CD4-positive, alpha-beta T cell treated with Interleukin-15 for 1 hour (primary cell): Measurements from ENCODE around the gene NPTXR.

ENCODE experiments used
- DNase-seq: peaks from one replicate; pipeline ENCODE4 v3.0.0-alpha.2; 2020

NPTXR gene

DNA sequence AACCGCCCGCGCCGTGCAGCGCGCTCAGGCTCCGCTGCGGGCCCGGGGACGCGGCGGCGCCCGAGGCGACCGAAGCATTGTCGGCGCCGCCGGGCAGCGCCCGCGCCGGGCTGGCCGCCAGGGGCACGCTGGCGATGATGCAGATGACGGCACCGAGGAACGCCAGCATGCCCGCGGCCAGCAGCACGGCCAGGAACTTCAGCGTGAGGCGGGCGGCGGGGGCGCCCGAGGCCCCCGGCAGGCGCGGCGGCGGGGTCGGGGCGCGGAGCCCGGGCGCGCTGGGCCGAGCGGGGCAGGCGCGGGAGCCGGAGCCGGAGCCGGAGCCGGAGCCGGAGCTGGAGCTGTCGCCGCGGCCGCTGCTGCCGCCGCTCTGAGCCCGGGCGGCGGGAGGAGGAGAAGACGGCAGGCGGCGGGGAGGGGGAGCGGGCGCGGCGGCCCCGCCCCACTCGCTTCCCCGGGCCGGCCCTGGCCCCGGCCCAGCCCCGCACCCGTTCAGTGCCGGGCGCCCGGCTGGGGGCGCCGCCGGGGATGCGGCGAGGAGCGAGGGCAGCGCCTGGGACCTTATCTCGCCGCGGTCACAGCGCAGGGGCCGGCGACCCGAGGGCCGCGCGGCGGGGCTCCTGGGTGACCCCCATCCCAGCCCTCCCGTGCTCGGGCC is at the start of gene NPTXR:
NPTXR (minus strand) TSS at position 372 of the 658 bp plus-strand sequence.
- DNase-seq, result peak; percentile 32

DNA sequence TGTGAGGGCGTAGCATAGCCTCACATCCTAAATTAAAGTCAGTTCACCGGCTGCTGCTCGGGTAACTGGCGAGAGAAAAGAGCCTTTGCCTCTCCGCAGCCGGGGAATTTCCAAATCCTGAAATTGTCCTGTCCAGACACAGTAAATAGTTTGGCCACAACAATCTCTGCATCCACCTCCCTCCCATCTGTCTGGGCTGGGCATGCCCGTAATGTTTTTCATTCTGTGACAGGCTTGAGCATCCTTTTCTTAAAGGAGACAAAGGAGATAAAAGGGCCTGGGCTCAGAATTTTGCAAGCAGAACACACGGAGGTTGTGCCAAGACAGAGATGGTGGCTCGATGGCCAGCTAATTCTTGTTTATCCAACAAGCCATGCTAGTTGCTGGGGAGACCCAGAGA is 47.4 kb upstream of the NPTXR start:
- no peak for DNase-seq

DNA sequence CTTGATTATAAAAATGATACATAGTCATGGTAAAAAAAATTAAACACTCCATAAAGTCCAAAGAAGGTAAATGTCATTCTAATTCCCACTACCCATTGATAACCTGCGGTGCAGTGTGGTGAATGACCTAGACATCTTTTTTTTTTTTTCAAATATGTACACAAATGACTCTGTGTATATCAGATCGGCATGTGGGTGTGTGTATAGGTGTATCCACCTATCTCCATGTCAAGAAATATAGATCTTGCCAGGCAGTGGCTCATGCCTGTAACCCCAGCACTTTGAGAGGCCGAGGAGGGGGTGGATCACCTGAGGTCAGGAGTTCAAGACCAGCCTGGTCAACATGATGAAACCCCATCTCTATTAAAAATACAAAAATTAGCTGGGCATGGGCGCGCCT is 46.5 kb upstream of the NPTXR start:
- no peak for DNase-seq

DNA sequence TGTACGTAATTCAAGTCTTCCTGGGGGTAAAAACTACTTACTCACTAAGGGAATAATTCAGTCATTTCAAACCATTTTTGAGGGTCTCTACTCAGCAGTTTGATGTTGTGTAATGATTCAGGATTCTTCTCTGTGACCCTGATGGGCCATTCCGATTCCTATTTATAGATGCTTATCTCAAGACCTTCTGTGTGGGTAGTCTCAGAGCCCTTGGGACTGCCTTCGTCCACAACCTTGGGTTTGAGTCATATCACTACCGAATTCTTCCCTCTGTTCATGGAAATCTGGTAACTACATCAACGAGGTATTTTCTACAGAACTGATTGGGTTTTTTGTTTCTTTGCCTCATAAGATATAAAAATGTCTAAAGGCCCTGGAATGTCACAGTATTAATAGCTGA is 42.5 kb upstream of the NPTXR start:
- DNase-seq, result no peak

DNA sequence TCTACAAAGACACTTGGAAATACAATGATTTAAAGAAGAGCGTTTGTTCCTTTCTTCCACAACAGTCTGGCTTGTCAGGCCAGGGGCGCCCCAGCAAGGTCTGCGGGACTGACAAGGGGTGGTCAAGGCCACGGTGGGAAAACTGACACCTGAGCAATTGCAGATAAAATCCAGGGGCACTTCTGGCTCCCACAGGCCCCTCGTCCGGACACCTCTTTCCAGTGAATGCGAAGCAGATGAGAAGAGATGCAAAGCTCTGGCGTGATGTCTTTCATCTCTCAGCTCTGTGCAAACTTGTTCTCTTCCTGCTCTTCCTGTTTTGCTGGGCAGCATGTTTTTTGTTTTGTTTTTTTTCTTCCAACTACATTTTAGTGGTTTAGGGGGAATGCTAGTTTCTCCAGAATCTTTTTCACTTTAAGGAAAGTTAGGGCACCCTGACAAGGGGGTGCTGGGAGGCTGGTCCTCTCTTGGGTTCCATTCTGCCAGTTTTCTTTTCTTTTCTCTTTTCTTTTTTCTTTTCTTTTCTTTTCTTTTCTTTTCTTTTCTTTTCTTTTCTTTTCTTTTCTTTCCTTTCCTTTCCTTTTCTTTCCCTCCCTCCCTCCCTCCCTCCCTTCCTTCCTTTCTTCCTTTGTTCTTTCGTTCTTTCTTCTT is 39.3 kb upstream of the NPTXR start:
- DNase-seq, result no peak

DNA sequence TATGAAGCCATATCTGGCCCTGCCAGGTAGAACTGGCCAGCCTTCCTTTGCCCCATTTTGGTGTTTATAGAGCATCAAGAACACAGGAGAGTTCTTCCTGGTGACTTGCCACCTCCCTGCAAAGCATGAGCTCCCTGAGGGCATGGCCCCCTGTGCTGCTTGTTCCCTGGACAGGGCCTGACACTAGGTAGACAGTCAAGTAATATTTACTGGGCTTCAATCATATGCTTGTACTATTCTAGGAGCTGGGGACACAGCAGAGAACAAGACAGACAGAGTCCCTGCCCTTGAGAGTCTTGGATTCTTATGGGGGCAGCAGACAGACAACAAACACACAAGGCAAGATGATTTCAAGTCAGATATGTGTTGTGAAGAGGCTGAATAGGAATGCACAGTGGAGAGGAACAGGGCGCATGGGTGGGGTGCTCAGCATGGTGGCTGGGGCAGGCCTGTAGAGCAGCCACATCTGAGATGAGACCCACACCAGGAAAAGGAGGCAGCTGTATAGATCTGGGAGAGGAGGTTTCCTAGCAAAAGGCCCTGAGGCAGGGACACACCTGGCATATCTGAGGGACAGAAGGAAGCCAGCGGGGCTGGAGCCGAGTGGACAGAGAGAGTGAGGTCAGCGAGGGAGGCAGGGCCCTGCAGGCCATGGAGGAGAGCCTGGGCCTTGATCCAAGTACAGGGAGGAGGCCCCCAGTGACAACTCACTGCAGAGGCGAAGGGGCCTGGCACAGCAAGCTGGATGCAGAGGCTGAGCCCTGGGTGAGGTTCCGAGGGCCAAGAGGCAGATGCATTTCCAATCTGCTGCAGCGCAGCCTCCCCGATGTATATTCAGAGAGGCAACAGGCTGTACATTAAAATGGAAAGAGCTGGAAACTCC is 38.4 kb upstream of the NPTXR start:
- no peak for DNase-seq

DNA sequence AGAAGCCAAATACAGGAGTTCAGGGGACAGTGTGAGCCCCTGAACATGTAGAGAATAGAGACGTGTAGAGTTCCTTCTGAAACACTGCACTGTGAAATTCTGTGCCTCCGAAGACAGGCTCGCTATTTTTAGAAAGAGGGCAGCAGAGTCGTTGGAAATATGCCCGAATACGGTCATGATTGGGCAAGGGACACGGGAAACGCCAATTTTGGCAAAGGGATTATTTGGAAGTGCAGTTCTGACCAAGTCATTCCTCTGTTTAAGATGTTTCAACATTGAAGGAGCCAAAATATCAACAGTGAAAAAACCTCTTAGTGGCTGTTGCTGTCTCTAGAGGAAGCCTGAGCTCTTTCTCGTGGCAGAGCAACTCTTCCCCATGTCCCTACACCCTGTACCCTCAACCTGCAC is 37.6 kb upstream of the NPTXR start:
- DNase-seq, result no peak

DNA sequence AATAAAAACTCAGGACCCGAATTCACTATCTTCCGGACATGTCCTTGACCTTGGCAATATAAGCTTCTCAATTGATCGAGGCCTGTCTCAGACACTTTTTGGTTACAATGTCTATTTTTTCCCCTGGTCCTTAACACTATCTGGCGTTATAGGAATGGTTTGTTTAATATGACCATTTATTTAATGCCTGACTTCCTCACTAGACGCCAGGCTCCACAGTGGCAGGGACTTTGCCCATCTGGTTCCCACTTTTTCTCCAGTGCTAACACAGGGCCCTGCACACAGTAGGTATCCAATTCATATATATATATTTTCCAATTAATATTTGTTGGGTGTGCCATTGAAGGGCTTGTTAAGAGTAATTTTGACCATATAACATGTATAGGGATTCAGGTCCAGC is 36.1 kb upstream of the NPTXR start:
- no peak for DNase-seq

DNA sequence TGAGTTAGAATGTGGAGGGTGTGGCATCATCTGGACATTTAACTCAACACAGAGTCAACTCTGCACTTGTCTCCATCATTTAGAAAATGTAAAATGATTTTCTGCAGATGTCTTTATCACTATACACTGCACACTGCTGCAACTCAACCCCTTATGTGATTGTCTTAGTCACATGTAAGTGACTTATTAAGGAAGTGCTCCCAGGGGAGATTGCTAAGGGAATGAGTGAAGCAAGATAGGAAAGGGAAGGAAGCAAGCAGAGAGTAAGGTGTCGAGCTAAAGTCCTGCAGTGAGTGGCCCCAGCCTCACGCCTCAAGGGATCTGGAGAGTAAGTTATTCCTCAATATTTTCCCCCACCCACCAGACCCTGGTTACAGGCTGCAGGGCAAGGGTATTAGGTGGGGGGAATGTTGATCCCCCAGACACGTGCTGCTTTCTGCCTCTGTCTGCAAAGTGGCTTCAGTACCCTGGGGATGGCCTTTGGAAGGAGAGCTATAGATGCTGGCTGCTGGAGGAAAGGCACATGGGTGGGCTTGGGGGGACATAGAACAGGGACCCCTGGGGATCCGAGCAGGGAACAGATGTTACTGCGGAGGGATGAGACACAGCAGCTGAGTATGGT is 35.4 kb upstream of the NPTXR start:
- DNase-seq, result no peak

DNA sequence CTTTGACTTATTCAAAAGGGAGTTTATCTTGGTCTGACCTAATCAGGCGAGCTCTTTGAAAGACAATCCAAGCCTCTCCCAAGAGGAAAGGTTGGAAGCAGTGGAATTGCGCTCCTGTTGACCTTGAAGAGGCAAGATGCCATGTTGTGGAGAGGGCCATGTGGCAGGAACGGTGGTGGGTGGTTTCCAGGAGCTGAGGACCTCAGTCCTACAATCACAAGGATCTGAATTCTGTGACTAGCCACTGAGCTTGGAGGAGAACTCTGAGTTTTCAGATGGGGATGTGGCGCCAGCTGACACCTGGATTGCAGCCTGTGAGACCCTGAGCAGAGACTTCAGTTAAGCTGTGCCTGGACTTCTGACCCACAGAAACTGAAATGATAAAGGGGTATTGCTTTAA is 34.2 kb upstream of the NPTXR start:
- no peak for DNase-seq

DNA sequence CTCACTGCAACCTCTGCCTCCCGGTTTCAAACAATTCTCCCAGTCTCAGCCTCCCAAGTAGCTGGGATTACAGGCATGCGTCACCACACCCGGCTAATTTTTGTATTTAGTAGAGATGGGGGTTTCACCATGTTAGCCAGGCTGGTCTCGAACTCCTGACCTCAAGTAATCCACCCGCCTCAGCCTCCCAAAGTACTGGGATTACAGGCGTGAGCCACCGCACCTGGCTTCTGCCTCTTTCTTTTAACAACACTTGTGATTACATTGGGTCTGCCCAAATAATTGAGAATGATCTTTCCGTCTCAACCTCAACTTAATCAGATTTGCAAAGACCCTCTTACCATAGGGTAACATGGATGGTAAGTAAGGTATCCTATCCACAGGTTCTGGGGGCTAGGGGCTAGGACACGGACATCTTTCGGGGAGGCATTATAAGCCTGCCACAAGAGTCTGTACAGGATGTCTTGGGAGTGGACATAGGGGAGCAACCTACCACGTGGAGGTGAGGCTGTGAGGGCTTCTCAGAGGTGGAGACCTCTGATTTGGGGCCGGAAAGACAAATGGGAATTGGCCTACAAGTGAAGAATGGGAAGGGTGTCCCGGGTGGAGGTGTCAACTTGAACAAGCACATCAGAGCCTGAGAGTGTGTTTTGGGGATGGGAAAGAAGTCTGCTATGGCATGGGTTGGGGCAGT is 30.8 kb upstream of the NPTXR start:
- no peak for DNase-seq

DNA sequence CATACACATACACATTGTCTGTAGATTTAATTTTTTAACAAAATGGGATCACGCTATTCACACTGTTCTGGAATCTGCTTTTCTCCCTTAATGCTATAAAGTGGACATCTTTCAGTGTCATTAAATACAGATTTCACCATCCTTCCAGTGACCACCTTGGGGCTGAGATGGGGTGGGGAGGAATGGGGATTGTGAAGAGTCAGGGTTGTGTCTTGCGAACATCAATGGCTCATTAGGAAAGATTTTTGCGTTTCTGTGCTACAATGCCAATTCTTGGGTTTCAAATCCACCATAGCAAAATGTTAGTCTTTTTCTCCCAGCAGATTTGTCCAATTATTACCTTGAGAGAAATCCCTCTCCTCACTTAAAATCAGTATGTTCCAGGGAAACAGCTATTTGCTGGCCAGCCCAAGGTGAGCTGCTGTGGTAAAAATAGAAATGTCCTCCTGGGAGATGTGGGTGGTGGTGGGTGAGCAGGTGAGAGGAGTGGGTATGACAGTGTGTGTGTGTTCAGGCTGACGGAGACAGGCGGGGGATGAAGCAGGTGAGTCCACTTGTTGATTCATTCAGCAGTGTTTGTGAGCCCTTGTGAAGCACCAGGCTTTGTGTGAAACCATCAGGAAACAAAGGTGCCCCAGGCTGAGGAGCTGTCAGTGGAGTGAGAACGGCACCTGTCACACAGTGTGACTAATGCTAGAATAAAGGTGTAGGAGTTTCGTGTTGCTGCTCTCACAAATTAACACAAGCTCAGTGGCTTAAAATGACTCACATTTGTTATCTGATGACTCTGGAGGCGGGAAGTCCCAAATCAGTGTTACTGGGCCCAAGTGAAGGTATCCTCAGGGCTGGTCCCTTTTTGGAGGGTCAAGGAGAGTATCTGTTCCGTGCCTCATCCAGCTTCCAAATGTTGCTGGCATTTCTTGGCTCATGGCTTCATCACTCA is 29.9 kb upstream of the NPTXR start:
- DNase-seq, result peak; percentile 44

DNA sequence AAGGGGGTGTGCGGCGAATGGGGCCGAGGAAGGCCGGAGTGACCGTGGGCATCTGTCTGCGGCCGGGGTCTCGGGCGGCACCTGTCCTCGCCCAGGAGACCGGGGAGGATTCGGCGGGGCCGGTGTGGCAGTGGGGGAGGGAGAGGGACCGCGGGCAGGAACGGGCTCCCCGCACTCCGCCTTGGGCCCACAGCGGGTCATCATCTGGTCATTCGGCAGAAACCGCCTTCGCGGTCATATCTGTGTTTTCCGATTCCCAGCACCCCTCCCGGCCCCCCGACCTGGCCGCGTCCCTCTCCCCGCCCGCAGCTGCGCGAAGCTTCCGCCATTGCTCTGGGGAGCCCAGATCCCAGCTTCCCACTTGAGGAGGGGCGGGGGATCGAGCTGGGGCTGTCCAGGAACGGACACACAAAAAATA is 29.0 kb upstream of the NPTXR start:
- no peak for DNase-seq

DNA sequence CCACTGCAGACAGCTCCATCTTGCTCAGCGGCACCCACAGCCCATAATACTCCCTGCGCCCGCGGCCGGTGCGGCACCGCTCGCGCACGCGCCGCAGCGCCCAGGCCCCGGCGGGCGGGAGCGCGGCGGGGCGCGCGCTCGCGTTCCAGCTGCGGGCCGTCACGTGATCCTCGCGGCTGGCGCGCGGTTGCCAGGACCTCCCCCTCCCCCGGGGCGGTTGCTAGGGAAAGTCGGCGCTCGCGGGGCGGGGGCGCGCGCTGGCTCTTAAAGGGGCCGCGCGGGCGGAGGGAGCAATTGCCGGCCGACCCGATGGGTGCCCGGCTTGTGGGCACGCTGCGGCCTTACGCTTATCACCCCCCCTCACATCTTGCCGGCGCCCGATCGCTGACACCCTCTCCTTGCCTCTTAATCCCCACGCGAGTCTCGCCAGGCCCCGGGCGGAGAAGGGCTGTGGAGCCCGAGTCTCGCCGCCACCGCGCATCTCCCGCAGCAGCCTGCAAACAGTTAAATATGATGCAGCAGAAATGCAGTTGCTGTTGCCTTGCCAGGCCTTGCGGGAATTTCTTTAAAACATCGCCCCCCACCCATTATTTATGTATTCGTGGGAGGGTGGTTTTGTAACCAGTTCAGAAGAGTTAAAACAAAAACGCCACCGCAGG is 28.5 kb upstream of the NPTXR start, which contains the start of gene CBX6:
CBX6 (minus strand) TSS at position 45 of the 659 bp plus-strand sequence; CDS start at position 19, 26 bp downstream.
- DNase-seq, result peak; percentile 94

DNA sequence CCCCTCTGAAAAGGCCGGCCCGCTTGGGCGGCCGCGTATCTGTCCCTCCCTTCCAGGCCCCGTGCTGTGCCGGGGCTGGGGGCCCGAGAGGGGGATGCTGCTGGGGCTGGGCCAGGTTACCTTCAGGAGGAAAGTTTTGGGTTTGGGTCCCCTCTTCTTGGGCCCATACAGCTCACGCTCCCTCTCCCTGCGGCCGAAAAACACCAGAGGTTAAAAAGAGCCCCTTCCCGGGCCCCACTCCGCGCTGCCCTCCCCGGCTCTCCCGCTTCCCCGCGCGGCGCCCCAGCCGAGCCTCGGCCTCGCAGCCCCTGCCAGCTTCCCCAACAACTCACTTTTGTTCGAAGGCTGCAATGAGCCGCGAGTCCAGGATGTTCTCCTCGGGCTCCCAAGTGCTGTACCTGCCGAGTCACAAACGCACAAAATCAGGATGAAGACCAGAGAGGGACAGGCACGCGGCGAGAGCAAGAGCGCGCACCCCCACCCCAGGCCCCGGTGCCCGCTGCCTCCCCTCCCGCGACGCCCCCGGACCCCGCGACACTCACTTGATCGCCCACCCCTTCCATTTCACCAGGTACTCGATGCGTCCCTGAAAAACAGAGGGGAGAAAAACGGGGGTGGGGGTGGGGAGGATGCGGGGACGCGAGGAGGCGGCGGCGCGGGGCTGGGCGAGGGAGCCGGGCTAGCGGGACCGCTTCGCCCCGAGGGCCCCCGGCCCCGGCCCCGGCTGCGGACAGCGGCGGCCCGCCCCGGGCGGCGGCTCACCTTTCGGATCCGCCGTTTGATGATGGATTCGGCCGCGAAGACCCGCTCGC is 27.7 kb upstream of the NPTXR start:
- DNase-seq, result no peak

DNA sequence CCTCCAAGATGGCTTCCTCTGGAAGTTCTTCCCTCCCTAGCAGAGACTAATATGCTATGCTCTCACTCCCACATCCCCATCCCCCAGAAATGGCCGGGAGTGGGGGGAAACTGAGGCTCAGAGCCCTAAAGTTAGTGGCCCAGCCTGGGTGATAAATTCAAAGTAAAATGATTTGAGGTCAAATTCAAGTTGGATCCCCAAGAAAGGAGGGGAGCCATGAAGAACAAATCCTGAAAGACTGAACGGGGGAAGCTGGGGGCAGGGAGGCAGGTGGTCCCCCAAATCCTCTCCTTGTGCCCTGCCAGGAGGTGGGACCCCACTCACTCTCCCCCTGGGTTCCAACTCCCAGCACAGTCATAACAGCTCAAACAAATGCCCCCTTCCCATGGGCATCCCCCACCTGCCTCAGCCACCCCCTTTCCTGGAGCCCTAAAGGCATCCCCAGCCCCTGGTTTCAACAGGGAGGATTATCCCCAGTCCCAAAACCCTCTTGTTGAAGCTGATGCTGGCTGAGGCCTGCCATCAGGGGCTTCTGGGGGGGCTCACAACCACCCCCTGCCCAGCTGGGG is 27.0 kb upstream of the NPTXR start:
- no peak for DNase-seq

DNA sequence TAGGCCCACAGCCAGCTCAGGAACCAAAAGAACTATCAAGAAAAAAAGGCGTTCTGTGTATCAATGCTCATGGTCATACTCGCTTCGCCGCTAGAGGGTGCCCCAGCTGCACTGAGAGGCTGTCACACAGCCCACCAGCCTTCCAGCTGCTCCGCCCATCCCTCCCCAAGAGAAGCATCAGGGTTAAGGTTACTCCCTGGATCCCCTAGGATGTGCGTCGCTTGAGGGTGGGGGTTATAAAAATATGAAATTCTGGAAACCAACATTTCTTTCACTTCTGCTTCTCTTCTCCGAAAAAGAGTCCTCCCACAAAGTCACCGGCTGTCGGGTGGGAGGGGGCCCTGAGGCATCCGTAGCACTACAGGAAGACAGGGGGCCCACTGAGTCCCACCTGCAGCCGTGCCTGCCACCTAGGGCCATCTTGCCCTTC is 26.5 kb upstream of the NPTXR start:
- DNase-seq, result peak; percentile 86

DNA sequence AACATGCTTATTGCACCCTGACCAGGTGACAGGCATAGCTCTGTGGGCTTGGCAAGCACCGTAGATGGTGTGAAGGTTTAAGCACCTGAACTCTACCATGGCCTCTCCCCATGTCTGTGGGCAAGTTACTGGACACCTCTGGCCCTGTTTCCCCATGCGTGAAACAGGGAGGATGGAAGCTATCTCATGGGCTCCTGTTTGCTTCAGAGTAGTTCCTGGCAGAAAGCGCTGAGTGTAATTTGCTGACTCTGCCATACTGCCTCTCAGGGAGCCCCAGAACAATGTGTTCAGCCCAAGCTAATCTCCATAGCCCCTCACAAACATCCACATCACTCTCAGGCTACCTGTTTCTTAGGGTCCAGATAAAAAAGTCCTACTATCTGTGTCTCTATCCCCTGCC is 25.8 kb upstream of the NPTXR start:
- no peak for DNase-seq

DNA sequence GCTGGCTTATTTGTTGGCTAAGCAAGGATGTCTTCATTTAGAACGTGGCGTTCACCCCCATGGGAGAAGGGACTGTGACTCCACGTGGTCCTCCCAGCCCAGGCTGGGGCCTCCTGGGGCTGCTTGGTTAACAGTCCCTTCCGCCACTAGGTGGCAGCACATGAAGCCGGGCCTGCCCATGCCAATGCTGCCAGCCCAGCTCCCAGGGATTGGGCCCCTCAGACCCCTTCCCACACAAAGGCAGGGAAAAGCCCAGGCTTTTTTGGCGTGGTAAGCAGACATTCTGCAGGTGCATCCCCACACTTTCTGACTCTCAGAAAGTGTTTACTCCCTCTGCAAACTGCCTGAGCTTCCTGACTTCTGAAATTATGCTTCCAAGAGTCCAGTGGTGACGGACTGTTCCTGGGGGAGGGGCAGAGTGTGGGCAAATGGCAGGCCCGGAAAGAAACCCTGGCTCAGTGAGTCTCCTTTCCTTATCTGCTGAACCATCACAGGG is 25.1 kb upstream of the NPTXR start:
- DNase-seq, result peak; percentile 72
